HEK293T (cell line): ENCODE data around the gene OR10A2.
"Not testable (repeated sequence)": the region's sequence is repeated elsewhere in the genome, so short reads cannot be mapped to it uniquely, and the experiment has no call there.

Experiments
- CTCF ChIA-PET: fragments of 350-600 bp; formaldehyde crosslinking; extraction: SDS; loops from one replicate; lab custom pipeline; 2021; ENCODE audit warnings: antibody characterized with exemption, inconsistent platforms; lab: Yijun Ruan, JAX
- POLR2A ChIA-PET: fragments of 350-600 bp; formaldehyde crosslinking; extraction: SDS; loops from one replicate; lab custom pipeline; 2020; ENCODE audit warnings: antibody characterized with exemption, inconsistent platforms; lab: Yijun Ruan, JAX
- DNase-seq: peaks from one replicate; pipeline ENCODE4 v3.0.0; 2012; ENCODE audit warnings: mixed read lengths; ENCODE audit errors: extremely low spot score
- ARNT ChIP-seq: fragments of 450-650 bp; IDR thresholded peaks from 2 replicates; pipeline ENCODE4 v1.6.1; 2017; ENCODE audit warnings: mild to moderate bottlenecking
- BHLHE40 ChIP-seq: fragments of 450-650 bp; IDR thresholded peaks from 2 replicates; pipeline ENCODE4 v1.6.1; 2016; ENCODE audit warnings: mild to moderate bottlenecking, moderate library complexity, borderline replicate concordance
- CTBP1 ChIP-seq: fragments of 450-650 bp; IDR thresholded peaks from 2 replicates; pipeline ENCODE4 v1.6.1; 2016; ENCODE audit warnings: borderline replicate concordance
- ELF4 ChIP-seq: fragments of 450-650 bp; IDR thresholded peaks from 2 replicates; pipeline ENCODE4 v1.6.1; 2017; ENCODE audit warnings: antibody characterized with exemption
- FOXA1 ChIP-seq: fragments of 450-650 bp; IDR thresholded peaks from 2 replicates; pipeline ENCODE4 v1.6.1; 2016; ENCODE audit warnings: mild to moderate bottlenecking
- FOXK2 ChIP-seq: fragments of 450-650 bp; IDR thresholded peaks from 2 replicates; pipeline ENCODE4 v1.6.1; 2016; ENCODE audit warnings: mild to moderate bottlenecking
- FOXM1 ChIP-seq: fragments of 450-650 bp; IDR thresholded peaks from 2 replicates; pipeline ENCODE4 v1.6.1; 2017; ENCODE audit warnings: mild to moderate bottlenecking, borderline replicate concordance
- HDGF ChIP-seq: fragments of 450-650 bp; IDR thresholded peaks from 2 replicates; pipeline ENCODE4 v1.6.1; 2017; ENCODE audit warnings: antibody characterized with exemption, borderline replicate concordance
- L3MBTL2 ChIP-seq: fragments of 450-650 bp; conservative IDR thresholded peaks from 2 replicates; pipeline ENCODE4 v1.6.1; 2016; ENCODE audit warnings: mild to moderate bottlenecking
- LEF1 ChIP-seq: fragments of 450-650 bp; IDR thresholded peaks from 2 replicates; pipeline ENCODE4 v1.6.1; 2017; ENCODE audit warnings: mild to moderate bottlenecking, borderline replicate concordance
- NFRKB ChIP-seq: fragments of 450-650 bp; IDR thresholded peaks from 2 replicates; pipeline ENCODE4 v1.6.1; 2016; ENCODE audit warnings: mild to moderate bottlenecking, moderate library complexity
- PKNOX1 ChIP-seq: fragments of 450-650 bp; IDR thresholded peaks from 2 replicates; pipeline ENCODE4 v1.6.1; 2016
- SP1 ChIP-seq: fragments of 450-650 bp; IDR thresholded peaks from 2 replicates; pipeline ENCODE4 v1.6.1; 2017
- SUZ12 ChIP-seq: fragments of 450-650 bp; IDR thresholded peaks from 2 replicates; pipeline ENCODE4 v1.6.1; 2016; ENCODE audit warnings: mild to moderate bottlenecking
- TARDBP ChIP-seq: fragments of 450-650 bp; IDR thresholded peaks from 2 replicates; pipeline ENCODE4 v1.6.1; 2016
- ZNF384 ChIP-seq: fragments of 450-650 bp; IDR thresholded peaks from 2 replicates; pipeline ENCODE4 v1.6.1; 2016

OR10A2 gene

GRCh38 chr11:6894097-6894496, 31.2 kb downstream of the OR10A2 start:
- ChIA-PET POLR2A (no interaction called here), CTCF (no interaction called here)
- no peak for DNase-seq
- TF ChIP-seq CTBP1 = no peak
- TF ChIP-seq ELF4 = no peak
- TF ChIP-seq SUZ12 = no peak
- TF ChIP-seq ARNT = no peak
- no peak for TF ChIP-seq L3MBTL2
- no peak for TF ChIP-seq PKNOX1
- TF ChIP-seq ZNF384 = no peak
- TF ChIP-seq HDGF = no peak
- no peak for TF ChIP-seq NFRKB
- no peak for TF ChIP-seq FOXM1
- no peak for TF ChIP-seq FOXK2
- no peak for TF ChIP-seq BHLHE40
- no peak for TF ChIP-seq LEF1
- no peak for TF ChIP-seq FOXA1
- TF ChIP-seq SP1 = no peak
- TF ChIP-seq TARDBP = no peak

GRCh38 chr11:6895010-6895409, 32.2 kb downstream of the OR10A2 start:
- POLR2A ChIA-PET = no interaction called here
- DNase-seq = no peak
- TF ChIP-seq FOXA1 (no peak), SUZ12 (no peak), SP1 (no peak), HDGF (no peak), FOXM1 (no peak), ZNF384 (no peak), L3MBTL2 (no peak), PKNOX1 (no peak), ELF4 (no peak), LEF1 (no peak), BHLHE40 (no peak), NFRKB (no peak)
- CTCF ChIA-PET = no interaction called here

GRCh38 chr11:6898911-6899310, 36.1 kb downstream of the OR10A2 start:
- ChIA-PET POLR2A (no interaction called here), CTCF (no interaction called here)
- no peak for DNase-seq
- no peak for TF ChIP-seq LEF1
- TF ChIP-seq ELF4 = no peak
- TF ChIP-seq BHLHE40 = no peak
- no peak for TF ChIP-seq ZNF384

GRCh38 chr11:6900327-6900999, 37.6 kb downstream of the OR10A2 start:
- CTCF ChIA-PET = interaction anchor here (0.7 kb wide), 1 partner anchor 12 kb away, joined by 3 read pairs; no protein-coding TSS in a partner anchor
- no peak for DNase-seq
- POLR2A ChIA-PET = no interaction called here
- no peak for TF ChIP-seq BHLHE40
- TF ChIP-seq FOXM1 = no peak
- no peak for TF ChIP-seq LEF1
- TF ChIP-seq TARDBP = no peak
- no peak for TF ChIP-seq CTBP1
- no peak for TF ChIP-seq NFRKB
- no peak for TF ChIP-seq FOXA1
- no peak for TF ChIP-seq ARNT
- no peak for TF ChIP-seq SUZ12
- TF ChIP-seq SP1 = no peak
- TF ChIP-seq HDGF = no peak
- no peak for TF ChIP-seq L3MBTL2
- no peak for TF ChIP-seq FOXK2
- TF ChIP-seq ZNF384 = no peak
- TF ChIP-seq PKNOX1 = no peak
- no peak for TF ChIP-seq ELF4

GRCh38 chr11:6904804-6905203, 41.9 kb downstream of the OR10A2 start:
- POLR2A ChIA-PET = interaction anchor here (1.5 kb wide), 1 partner anchor 22 kb away, joined by 4 read pairs; the partner anchor contains the start of gene ZNF215

GRCh38 chr11:6911378-6911777, 48.5 kb downstream of the OR10A2 start:
- no peak for TF ChIP-seq ARNT
- TF ChIP-seq CTBP1 = no peak
- no peak for TF ChIP-seq TARDBP
- TF ChIP-seq ELF4 = no peak
- no peak for TF ChIP-seq FOXA1
- POLR2A ChIA-PET = no interaction called here

More at GRCh38 chr11:6904804-6905203, 41.9 kb downstream of the OR10A2 start:
- not testable (repeated sequence) for DNase-seq
- CTCF ChIA-PET = interaction anchor here (0.7 kb wide), 1 partner anchor 285 kb away, joined by 3 read pairs; the partner anchor contains the start of gene TPP1

More at GRCh38 chr11:6911378-6911777, 48.5 kb downstream of the OR10A2 start:
- CTCF ChIA-PET = interaction anchor here (0.6 kb wide), 1 partner anchor 84 kb away, joined by 4 read pairs; no protein-coding TSS in a partner anchor
- no peak for DNase-seq
